ENCODE data around the gene EIF4ENIF1.
"Not testable (repeated sequence)": the region's sequence is repeated elsewhere in the genome, so short reads cannot be mapped to it uniquely, and the experiment has no call there.

Gene EIF4ENIF1

DNA sequence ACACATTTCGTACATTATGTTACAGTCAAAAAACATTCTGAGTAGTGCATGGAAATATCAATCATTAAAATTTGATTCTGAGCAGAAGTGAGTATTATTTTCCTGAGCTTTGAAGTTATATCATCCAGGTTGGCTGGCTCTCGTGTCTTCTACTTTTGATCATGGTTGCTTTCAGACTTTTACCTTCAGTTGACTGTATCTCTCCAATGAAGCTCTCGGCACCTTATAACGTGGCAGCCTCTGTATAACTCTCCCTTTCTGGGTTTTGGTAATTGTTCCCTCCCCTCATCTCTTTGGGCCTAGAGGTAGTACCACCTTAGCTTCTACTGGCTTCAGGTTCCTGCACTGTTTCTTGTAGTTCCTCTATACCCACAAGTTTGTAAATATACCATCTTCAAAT lies 18.9 kb upstream of the EIF4ENIF1 start:
- TF ChIP-seq, protein P1, sequence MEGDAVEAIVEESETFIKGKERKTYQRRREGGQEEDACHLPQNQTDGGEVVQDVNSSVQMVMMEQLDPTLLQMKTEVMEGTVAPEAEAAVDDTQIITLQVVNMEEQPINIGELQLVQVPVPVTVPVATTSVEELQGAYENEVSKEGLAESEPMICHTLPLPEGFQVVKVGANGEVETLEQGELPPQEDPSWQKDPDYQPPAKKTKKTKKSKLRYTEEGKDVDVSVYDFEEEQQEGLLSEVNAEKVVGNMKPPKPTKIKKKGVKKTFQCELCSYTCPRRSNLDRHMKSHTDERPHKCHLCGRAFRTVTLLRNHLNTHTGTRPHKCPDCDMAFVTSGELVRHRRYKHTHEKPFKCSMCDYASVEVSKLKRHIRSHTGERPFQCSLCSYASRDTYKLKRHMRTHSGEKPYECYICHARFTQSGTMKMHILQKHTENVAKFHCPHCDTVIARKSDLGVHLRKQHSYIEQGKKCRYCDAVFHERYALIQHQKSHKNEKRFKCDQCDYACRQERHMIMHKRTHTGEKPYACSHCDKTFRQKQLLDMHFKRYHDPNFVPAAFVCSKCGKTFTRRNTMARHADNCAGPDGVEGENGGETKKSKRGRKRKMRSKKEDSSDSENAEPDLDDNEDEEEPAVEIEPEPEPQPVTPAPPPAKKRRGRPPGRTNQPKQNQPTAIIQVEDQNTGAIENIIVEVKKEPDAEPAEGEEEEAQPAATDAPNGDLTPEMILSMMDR (IDR thresholded peaks at IDR 0.05; ENCODE audit: insufficient read depth, low read length, poor library complexity, severe bottlenecking), result no peak
- no peak for TF ChIP-seq EZH2phosphoT487 (conservative IDR thresholded peaks at IDR 0.05; ENCODE audit: low read length)
- H3K4me2 ChIP-seq (ENCODE audit: low read depth, low read length, poor library complexity, severe bottlenecking), result no peak overlapping the region
- H3K4me3 ChIP-seq (ENCODE audit: insufficient read depth, low read length, poor library complexity, severe bottlenecking), result no peak overlapping the region
- no peak overlapping the region for H2AFZ ChIP-seq (ENCODE audit: low read depth, low read length, severe bottlenecking)
- no peaks in the 10 kb centered on the region for H4K20me1 ChIP-seq (ENCODE audit: low read depth, low read length)
- no peak overlapping the region for H3K27ac ChIP-seq (ENCODE audit: low read depth, low read length)
- no peak overlapping the region for H3K9ac ChIP-seq (ENCODE audit: low read length)
- peaks cover 13% of the 10 kb centered on the region; the same call in 1 of the 2 replicates for H3K36me3 ChIP-seq (ENCODE audit: low read length)
- no peaks in the 10 kb centered on the region for H3K9me3 ChIP-seq (ENCODE audit: insufficient read depth, low read length)
- H3K9me2 ChIP-seq (replicated peaks; ENCODE audit: insufficient read depth, low read length), result no peaks in the 10 kb centered on the region
- H3K79me2 ChIP-seq (ENCODE audit: insufficient read depth, low read length), result peaks cover 46% of the 10 kb centered on the region
- peaks cover 4% of the 10 kb centered on the region; the same call in 1 of the 2 replicates for H3F3A ChIP-seq (ENCODE audit: insufficient read depth)
- no peaks in the 10 kb centered on the region for H3K27me3 ChIP-seq (ENCODE audit: low read length)

DNA sequence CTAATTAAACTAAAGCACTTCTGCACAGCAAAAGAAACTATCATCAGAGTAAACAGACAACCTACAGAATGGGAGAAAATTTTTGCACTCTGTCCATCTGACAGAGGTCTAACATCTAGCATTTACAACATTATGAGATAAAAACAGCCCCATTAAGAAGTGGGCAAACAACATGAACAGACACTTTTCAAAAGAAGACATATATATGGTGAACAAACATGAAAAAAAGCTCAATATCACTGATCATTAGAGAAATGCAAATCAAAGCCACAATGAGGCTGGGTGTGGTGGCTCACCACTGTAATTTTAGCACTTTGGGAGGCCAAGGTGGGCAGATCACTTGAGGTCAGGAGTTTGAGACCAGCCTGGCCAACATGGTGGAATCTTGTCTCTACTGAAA lies 17.9 kb upstream of the EIF4ENIF1 start:
- not testable (repeated sequence) for H3F3A ChIP-seq (ENCODE audit: insufficient read depth); H3K27ac ChIP-seq (ENCODE audit: low read depth, low read length); H3K9me2 ChIP-seq (replicated peaks; ENCODE audit: insufficient read depth, low read length); H3K9ac ChIP-seq (ENCODE audit: low read length); H4K20me1 ChIP-seq (ENCODE audit: low read depth, low read length); H3K4me2 ChIP-seq (ENCODE audit: low read depth, low read length, poor library complexity, severe bottlenecking); H3K27me3 ChIP-seq (ENCODE audit: low read length); H2AFZ ChIP-seq (ENCODE audit: low read depth, low read length, severe bottlenecking); H3K9me3 ChIP-seq (ENCODE audit: insufficient read depth, low read length); H3K4me3 ChIP-seq (ENCODE audit: insufficient read depth, low read length, poor library complexity, severe bottlenecking)
- Histone ChIP-seq H3K36me3 (ENCODE audit: low read length) (peaks cover 13% of the 10 kb centered on the region; the same call in 1 of the 2 replicates), H3K79me2 (ENCODE audit: insufficient read depth, low read length) (peaks cover 56% of the 10 kb centered on the region)

DNA sequence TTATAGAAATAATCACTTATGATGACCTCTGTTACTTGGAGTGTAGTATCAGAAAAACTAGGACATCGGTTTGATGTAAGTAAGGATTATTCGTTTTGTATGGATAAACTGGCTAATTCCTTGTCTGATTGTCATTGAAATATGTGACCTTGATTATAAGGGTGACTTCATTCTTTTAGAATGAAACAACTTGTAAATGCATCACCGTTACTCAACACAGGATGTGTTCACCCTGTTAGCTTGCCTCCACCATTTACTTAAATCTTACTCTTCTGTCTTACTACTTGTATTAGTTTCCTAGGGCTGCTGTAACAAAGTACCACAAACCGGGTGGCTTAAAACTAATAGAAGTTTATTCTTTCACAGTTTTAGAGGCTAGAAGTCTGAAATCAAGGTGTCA lies 14.6 kb upstream of the EIF4ENIF1 start:
- Histone ChIP-seq H3F3A (ENCODE audit: insufficient read depth) (peaks cover 4% of the 10 kb centered on the region; the same call in 1 of the 2 replicates), H3K9me2 (replicated peaks; ENCODE audit: insufficient read depth, low read length) (no peaks in the 10 kb centered on the region), H2AFZ (ENCODE audit: low read depth, low read length, severe bottlenecking) (no peak overlapping the region), H3K27ac (ENCODE audit: low read depth, low read length) (no peak overlapping the region), H4K20me1 (ENCODE audit: low read depth, low read length) (0 out of 2 replicates have a peak, but pooled peaks cover 3% of the 10 kb centered on the region), H3K4me2 (ENCODE audit: low read depth, low read length, poor library complexity, severe bottlenecking) (no peak overlapping the region), H3K79me2 (ENCODE audit: insufficient read depth, low read length) (peaks cover 60% of the 10 kb centered on the region), H3K9ac (ENCODE audit: low read length) (no peak overlapping the region), H3K9me3 (ENCODE audit: insufficient read depth, low read length) (no peaks in the 10 kb centered on the region), H3K4me3 (ENCODE audit: insufficient read depth, low read length, poor library complexity, severe bottlenecking) (no peak overlapping the region), H3K36me3 (ENCODE audit: low read length) (peaks cover 7% of the 10 kb centered on the region; the same call in 1 of the 2 replicates), H3K27me3 (ENCODE audit: low read length) (no peaks in the 10 kb centered on the region)
- TF ChIP-seq, protein P1 (IDR thresholded peaks at IDR 0.05; ENCODE audit: insufficient read depth, low read length, poor library complexity, severe bottlenecking), result no peak
- TF ChIP-seq EZH2phosphoT487 (conservative IDR thresholded peaks at IDR 0.05; ENCODE audit: low read length), result no peak

DNA sequence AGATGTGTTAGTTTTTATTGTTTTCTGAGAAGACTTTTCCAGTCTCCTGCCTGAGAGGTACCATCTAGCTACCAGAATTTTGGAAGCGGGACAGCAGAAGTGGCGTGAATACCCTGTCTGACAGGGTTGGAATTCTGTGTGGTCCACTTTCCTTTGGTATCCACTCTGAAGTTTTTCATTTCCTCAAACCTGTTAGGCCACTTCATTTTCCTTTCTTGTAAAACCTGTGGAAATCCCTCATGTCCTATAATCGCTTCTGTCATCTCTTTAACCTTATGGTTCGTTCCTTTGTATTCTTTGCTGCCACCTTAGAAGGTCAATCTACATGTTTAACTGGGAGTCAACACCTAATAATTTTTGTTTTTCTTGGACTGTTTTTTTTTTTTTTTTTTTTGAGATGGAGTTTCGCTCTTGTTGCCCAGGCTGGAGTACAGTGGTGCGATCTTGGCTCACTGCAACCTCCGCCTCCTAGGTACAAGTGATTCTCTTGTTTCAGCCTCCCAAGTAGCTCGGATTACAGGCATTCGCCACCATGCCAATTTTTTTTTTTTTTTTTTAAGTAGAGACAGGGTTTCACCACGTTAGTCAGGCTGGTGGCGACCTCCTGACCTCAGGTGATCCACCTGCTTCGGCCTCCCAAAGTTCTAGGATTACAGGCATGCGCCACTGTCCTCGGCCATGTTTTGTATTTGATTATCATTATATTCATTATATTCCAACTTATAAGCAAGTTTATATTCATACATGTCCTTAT lies 13.7 kb upstream of the EIF4ENIF1 start:
- H3K9ac ChIP-seq (ENCODE audit: low read length), result no peak overlapping the region
- H3K27me3 ChIP-seq (ENCODE audit: low read length), result no peaks in the 10 kb centered on the region
- H3F3A ChIP-seq (ENCODE audit: insufficient read depth), result peaks cover 4% of the 10 kb centered on the region; the same call in 1 of the 2 replicates
- no peaks in the 10 kb centered on the region for H3K9me3 ChIP-seq (ENCODE audit: insufficient read depth, low read length)
- no peak for TF ChIP-seq EZH2phosphoT487 (conservative IDR thresholded peaks at IDR 0.05; ENCODE audit: low read length)
- TF ChIP-seq, protein P1 (IDR thresholded peaks at IDR 0.05; ENCODE audit: insufficient read depth, low read length, poor library complexity, severe bottlenecking), result no peak
- no peak overlapping the region for H2AFZ ChIP-seq (ENCODE audit: low read depth, low read length, severe bottlenecking)
- peaks cover 63% of the 10 kb centered on the region for H3K79me2 ChIP-seq (ENCODE audit: insufficient read depth, low read length)
- H3K4me2 ChIP-seq (ENCODE audit: low read depth, low read length, poor library complexity, severe bottlenecking), result no peak overlapping the region
- 0 out of 2 replicates have a peak, but pooled peaks cover 3% of the 10 kb centered on the region for H4K20me1 ChIP-seq (ENCODE audit: low read depth, low read length)
- H3K36me3 ChIP-seq (ENCODE audit: low read length), result peaks cover 4% of the 10 kb centered on the region; the same call in 1 of the 2 replicates
- no peak overlapping the region for H3K27ac ChIP-seq (ENCODE audit: low read depth, low read length)
- no peaks in the 10 kb centered on the region for H3K9me2 ChIP-seq (replicated peaks; ENCODE audit: insufficient read depth, low read length)
- no peak overlapping the region for H3K4me3 ChIP-seq (ENCODE audit: insufficient read depth, low read length, poor library complexity, severe bottlenecking)

All from SU-DHL-6 (cell line).